IPS-15b (cell line): Measurements from ENCODE around the gene ZNF644.

Experiments used
- H3K27me3 ChIP-seq: one replicate; pipeline ENCODE4 v1.6.1; 2013; ENCODE audit warnings: low read length; ENCODE audit not compliant: control insufficient read depth, insufficient read depth
- H3K36me3 ChIP-seq: one replicate; pipeline ENCODE4 v1.6.1; 2013; ENCODE audit warnings: low read length; ENCODE audit not compliant: control insufficient read depth, insufficient read depth
- H3K4me1 ChIP-seq: one replicate; pipeline ENCODE4 v1.6.1; 2013; ENCODE audit warnings: mild to moderate bottlenecking, low read length; ENCODE audit not compliant: control insufficient read depth, insufficient read depth
- H3K4me3 ChIP-seq: one replicate; pipeline ENCODE4 v1.5.1; 2013; ENCODE audit warnings: low read depth, low read length
- H3K9ac ChIP-seq: one replicate; pipeline ENCODE4 v1.6.1; 2013; ENCODE audit warnings: low read depth, mild to moderate bottlenecking, low read length
- H3K9me3 ChIP-seq: one replicate; pipeline ENCODE4 v1.6.1; 2013; ENCODE audit warnings: mild to moderate bottlenecking, low read length; ENCODE audit not compliant: control insufficient read depth, insufficient read depth

ZNF644 gene

DNA sequence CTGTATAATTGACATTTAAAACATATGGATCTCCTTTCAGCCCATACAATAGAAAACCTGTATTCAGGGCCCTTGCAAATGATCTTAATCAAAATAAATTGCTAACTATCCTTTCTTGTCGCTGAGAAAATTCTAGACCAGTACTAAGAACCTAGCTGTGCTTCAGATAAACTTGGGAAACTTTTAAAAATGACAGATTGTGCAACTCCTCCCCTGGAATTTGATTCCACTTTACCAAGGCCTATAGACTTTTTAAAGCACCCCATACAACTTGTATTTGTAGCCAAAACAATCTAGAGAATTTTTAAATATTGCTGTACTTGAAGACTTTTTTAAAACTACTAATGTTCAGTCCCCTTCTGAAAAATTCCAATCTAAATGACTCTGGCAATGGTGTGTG is 51.6 kb downstream of the ZNF644 start:
- no peaks in the 10 kb centered on the region for H3K27me3 ChIP-seq
- no peak overlapping the region for H3K9ac ChIP-seq
- H3K9me3 ChIP-seq, result no peaks in the 10 kb centered on the region
- no peaks in the 10 kb centered on the region for H3K36me3 ChIP-seq
- H3K4me1 ChIP-seq, result peaks cover 23% of the 10 kb centered on the region
- no peak overlapping the region for H3K4me3 ChIP-seq

DNA sequence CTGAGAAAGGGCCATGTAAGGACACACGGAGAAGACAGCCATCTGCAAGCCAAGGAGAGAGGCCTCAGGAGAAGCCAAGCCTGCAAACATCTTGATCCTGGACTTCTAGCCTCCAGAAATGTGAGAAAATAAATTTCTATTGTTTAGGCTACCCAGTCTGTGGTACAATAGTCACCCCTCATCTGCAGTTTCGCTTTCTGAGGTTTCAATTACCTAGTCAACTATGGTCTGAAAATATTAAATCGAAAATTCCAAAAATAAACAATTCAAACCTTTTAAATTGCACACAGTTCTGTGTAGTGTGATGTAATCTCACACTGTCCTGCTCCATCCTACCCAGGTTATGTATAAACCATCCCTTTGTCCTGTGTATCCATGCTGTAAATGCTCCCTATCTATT is 52.6 kb downstream of the ZNF644 start:
- Histone ChIP-seq H3K4me1 (peaks cover 14% of the 10 kb centered on the region), H3K9me3 (no peaks in the 10 kb centered on the region), H3K4me3 (no peak overlapping the region), H3K36me3 (no peaks in the 10 kb centered on the region), H3K27me3 (no peaks in the 10 kb centered on the region), H3K9ac (no peak overlapping the region)

- Histone ChIP-seq H3K4me1 (no peaks in the 10 kb centered on the region), H3K36me3 (no peaks in the 10 kb centered on the region)
These were observed 57.3 kb downstream of the ZNF644 start for GRCh38 chr1:90964444-90965035.

DNA sequence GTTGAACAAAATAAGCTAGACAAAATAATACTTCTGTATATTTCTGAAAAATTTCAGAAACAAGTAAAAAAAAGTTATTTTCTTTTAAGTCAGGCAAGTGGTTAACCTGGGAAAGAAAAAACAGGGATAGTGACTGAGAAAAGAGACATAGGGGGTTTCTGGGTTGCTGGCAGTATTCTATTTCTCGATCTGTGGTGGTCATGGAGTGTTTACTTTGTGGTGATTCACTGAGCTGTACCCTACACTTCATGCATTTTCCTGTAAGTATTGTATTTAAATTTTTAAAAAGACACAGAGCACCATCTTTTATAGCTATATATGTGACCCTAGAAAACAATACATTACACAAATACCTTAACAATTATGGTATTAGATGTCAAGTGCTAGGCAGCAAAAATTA is 58.2 kb downstream of the ZNF644 start:
- no peak overlapping the region for H3K4me3 ChIP-seq
- H3K9ac ChIP-seq, result no peak overlapping the region
- no peaks in the 10 kb centered on the region for H3K36me3 ChIP-seq
- H3K4me1 ChIP-seq, result no peaks in the 10 kb centered on the region
- H3K27me3 ChIP-seq, result no peaks in the 10 kb centered on the region
- no peaks in the 10 kb centered on the region for H3K9me3 ChIP-seq

More at GRCh38 chr1:90964444-90965035, 57.3 kb downstream of the ZNF644 start:
- H3K4me3 ChIP-seq, result no peak overlapping the region
- H3K9me3 ChIP-seq, result no peaks in the 10 kb centered on the region
- H3K27me3 ChIP-seq, result no peaks in the 10 kb centered on the region
- H3K9ac ChIP-seq, result no peak overlapping the region

- Histone ChIP-seq H3K9ac (no peak overlapping the region), H3K4me1 (no peaks in the 10 kb centered on the region), H3K4me3 (no peak overlapping the region)
These were observed 58.6 kb downstream of the ZNF644 start for GRCh38 chr1:90963236-90963635.

GRCh38 chr1:90959352-90960206 is 62.3 kb downstream of the ZNF644 start:
- no peaks in the 10 kb centered on the region for H3K27me3 ChIP-seq
- no peak overlapping the region for H3K9ac ChIP-seq
- no peak overlapping the region for H3K4me3 ChIP-seq
- no peaks in the 10 kb centered on the region for H3K9me3 ChIP-seq
- peaks cover 5% of the 10 kb centered on the region for H3K4me1 ChIP-seq
- no peaks in the 10 kb centered on the region for H3K36me3 ChIP-seq

More at GRCh38 chr1:90963236-90963635, 58.6 kb downstream of the ZNF644 start:
- Histone ChIP-seq H3K9me3 (no peaks in the 10 kb centered on the region), H3K27me3 (no peaks in the 10 kb centered on the region), H3K36me3 (no peaks in the 10 kb centered on the region)

DNA sequence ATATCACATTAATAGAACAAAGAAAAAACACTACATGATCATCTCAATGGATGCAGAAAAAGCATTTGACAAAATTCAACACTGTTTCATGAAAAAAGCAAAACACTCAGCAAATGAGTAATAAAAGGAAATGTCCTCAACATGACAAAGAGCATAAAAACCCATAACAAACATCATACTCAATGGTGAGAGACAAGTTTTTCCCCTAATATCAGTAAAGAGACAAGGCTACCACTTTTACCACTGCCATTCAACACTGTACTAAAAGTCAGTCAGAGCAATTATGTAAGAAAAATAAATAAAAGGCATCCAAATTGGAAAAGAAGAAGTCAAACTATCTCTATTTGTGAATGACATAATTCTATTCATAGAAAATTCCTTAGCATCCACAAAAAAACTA is 64.3 kb downstream of the ZNF644 start:
- Histone ChIP-seq H3K36me3 (no peaks in the 10 kb centered on the region), H3K27me3 (no peaks in the 10 kb centered on the region), H3K9ac (no peak overlapping the region), H3K4me1 (peaks cover 5% of the 10 kb centered on the region), H3K4me3 (no peak overlapping the region), H3K9me3 (no peaks in the 10 kb centered on the region)

GRCh38 chr1:90955769-90956168 is 66.1 kb downstream of the ZNF644 start:
- H3K27me3 ChIP-seq, result no peaks in the 10 kb centered on the region
- H3K4me1 ChIP-seq, result peaks cover 11% of the 10 kb centered on the region
- H3K36me3 ChIP-seq, result no peaks in the 10 kb centered on the region
- no peak overlapping the region for H3K9ac ChIP-seq
- no peaks in the 10 kb centered on the region for H3K9me3 ChIP-seq
- H3K4me3 ChIP-seq, result no peak overlapping the region

GRCh38 chr1:90952906-90953305 is 68.9 kb downstream of the ZNF644 start:
- H3K9ac ChIP-seq, result no peak overlapping the region
- H3K4me3 ChIP-seq, result no peak overlapping the region
- H3K27me3 ChIP-seq, result no peaks in the 10 kb centered on the region
- no peaks in the 10 kb centered on the region for H3K9me3 ChIP-seq
- peaks cover 13% of the 10 kb centered on the region for H3K4me1 ChIP-seq
- no peaks in the 10 kb centered on the region for H3K36me3 ChIP-seq

- no peaks in the 10 kb centered on the region for H3K36me3 ChIP-seq
- H3K4me1 ChIP-seq, result peaks cover 8% of the 10 kb centered on the region
- H3K27me3 ChIP-seq, result no peaks in the 10 kb centered on the region
- H3K9ac ChIP-seq, result no peak overlapping the region
- no peak overlapping the region for H3K4me3 ChIP-seq
- H3K9me3 ChIP-seq, result no peaks in the 10 kb centered on the region
These were observed 70.8 kb downstream of the ZNF644 start for GRCh38 chr1:90951009-90951408.

GRCh38 chr1:90948301-90948700 is 73.5 kb downstream of the ZNF644 start:
- no peak overlapping the region for H3K4me3 ChIP-seq
- H3K9ac ChIP-seq, result no peak overlapping the region
- no peaks in the 10 kb centered on the region for H3K9me3 ChIP-seq
- no peaks in the 10 kb centered on the region for H3K36me3 ChIP-seq
- H3K4me1 ChIP-seq, result peaks cover 8% of the 10 kb centered on the region
- H3K27me3 ChIP-seq, result no peaks in the 10 kb centered on the region

- no peak overlapping the region for H3K9ac ChIP-seq
- H3K9me3 ChIP-seq, result no peaks in the 10 kb centered on the region
- peaks cover 8% of the 10 kb centered on the region for H3K4me1 ChIP-seq
- H3K27me3 ChIP-seq, result no peaks in the 10 kb centered on the region
- H3K4me3 ChIP-seq, result no peak overlapping the region
- no peaks in the 10 kb centered on the region for H3K36me3 ChIP-seq
These were observed 75.2 kb downstream of the ZNF644 start for GRCh38 chr1:90946630-90947029.
